Upper lobe of right lung (tissue), 1 donor: ENCODE results near the gene ZNF70. TPM values are rescaled to one million over a fixed set of nuclear protein-coding genes. Genes with fewer than 3 reads are reported as not detected.

ENCODE experiments used
- ATAC-seq: fragments of 200-7000 bp; cut with Tn5 transposase; one replicate; pipeline ENCODE4 v1.9.1; 2020; ENCODE audit warnings: mild to moderate bottlenecking, moderate library complexity
- DNase-seq: peaks from one replicate; pipeline ENCODE4 v3.0.0-alpha.2; 2020
- H3K27ac ChIP-seq: fragments of 200-600 bp; one replicate; pipeline ENCODE4 v1.8.0; 2022
- H3K27me3 ChIP-seq: fragments of 200-600 bp; one replicate; pipeline ENCODE4 v1.8.0; 2022; ENCODE audit warnings: mild to moderate bottlenecking
- H3K36me3 ChIP-seq: fragments of 200-600 bp; one replicate; pipeline ENCODE4 v1.8.0; 2022
- H3K4me1 ChIP-seq: fragments of 200-600 bp; one replicate; pipeline ENCODE4 v1.8.0; 2022
- H3K4me3 ChIP-seq: fragments of 200-600 bp; one replicate; pipeline ENCODE4 v1.8.0; 2022; ENCODE audit warnings: mild to moderate bottlenecking
- H3K9me3 ChIP-seq: fragments of 200-600 bp; one replicate; pipeline ENCODE4 v1.8.0; 2022
- CTCF ChIP-seq: fragments of 200-600 bp; IDR thresholded peaks from one replicate; pipeline ENCODE4 v1.8.0; 2022; ENCODE audit warnings: antibody characterized with exemption
- intact Hi-C: fragments of 100-400 bp; cut with DNase I; formaldehyde crosslinking; loops from one replicate; pipeline ENCODE4 v1.11.0; 2022
- total RNA-seq: library from RNA; stranded (reverse); fragmentation: NEBNext Ultra II Directional; extraction: Animal tissue kit (Norgen Biotek cat#: 25700); gene quantifications from one replicate; pipeline ENCODE4 v1.2.1, GENCODE V29; 2021
- donor health status: DM: no; HTN: yes; CAD: no; lungs with severe emphysema.

The ZNF70 gene
- total RNA-seq, 1 donor from 2014 or later: 6.1 TPM

- Histone ChIP-seq H3K4me3 (no peak overlapping the region), H3K27ac (no peak overlapping the region), H3K9me3 (no peaks in the 10 kb centered on the region), H3K4me1 (peaks cover 7% of the 10 kb centered on the region), H3K27me3 (no peaks in the 10 kb centered on the region), H3K36me3 (no peaks in the 10 kb centered on the region)
- DNase-seq (no peak), ATAC-seq (no peak)
- no peak for TF ChIP-seq CTCF
- intact Hi-C loops: no loop called here
These were observed 30.7 kb upstream of the ZNF70 start for GRCh38 chr22:23781511-23782183.

GRCh38 chr22:23781065-23781464, 30.2 kb upstream of the ZNF70 start:
- H3K9me3 ChIP-seq: no peaks in the 10 kb centered on the region
- H3K36me3 ChIP-seq: no peaks in the 10 kb centered on the region
- no peaks in the 10 kb centered on the region for H3K27me3 ChIP-seq
- no peak overlapping the region for H3K27ac ChIP-seq
- no peak overlapping the region for H3K4me3 ChIP-seq
- intact Hi-C loops: no loop called here
- ATAC-seq (no peak), DNase-seq (no peak)
- no peak for TF ChIP-seq CTCF
- H3K4me1 ChIP-seq: peaks cover 1% of the 10 kb centered on the region

GRCh38 chr22:23780146-23780748, 29.3 kb upstream of the ZNF70 start:
- Histone ChIP-seq H3K4me1 (no peaks in the 10 kb centered on the region), H3K9me3 (no peaks in the 10 kb centered on the region), H3K4me3 (no peak overlapping the region), H3K36me3 (no peaks in the 10 kb centered on the region), H3K27ac (no peak overlapping the region), H3K27me3 (no peaks in the 10 kb centered on the region)
- no peak for DNase-seq
- intact Hi-C loops: no loop called here
- no peak for ATAC-seq
- no peak for TF ChIP-seq CTCF

- Histone ChIP-seq H3K4me1 (no peaks in the 10 kb centered on the region), H3K4me3 (no peak overlapping the region), H3K27me3 (no peaks in the 10 kb centered on the region), H3K9me3 (no peaks in the 10 kb centered on the region), H3K27ac (no peak overlapping the region), H3K36me3 (no peaks in the 10 kb centered on the region)
- intact Hi-C loops: loop anchor here (10.0 kb wide), 1 partner anchor 65 kb away; no protein-coding TSS in a partner anchor
- no peak for DNase-seq
- TF ChIP-seq CTCF: no peak
- no peak for ATAC-seq
These were observed 28.8 kb upstream of the ZNF70 start for GRCh38 chr22:23779731-23780130.

- no peak for DNase-seq
- no peak overlapping the region for H3K4me3 ChIP-seq
- intact Hi-C loops: loop anchor here (10.0 kb wide), 1 partner anchor 66 kb away; no protein-coding TSS in a partner anchor
- no peak for TF ChIP-seq CTCF
- H3K9me3 ChIP-seq: no peaks in the 10 kb centered on the region
- ATAC-seq: no peak
- H3K4me1 ChIP-seq: no peaks in the 10 kb centered on the region
- H3K27me3 ChIP-seq: no peaks in the 10 kb centered on the region
- H3K27ac ChIP-seq: no peak overlapping the region
- H3K36me3 ChIP-seq: no peaks in the 10 kb centered on the region
These were observed 28.2 kb upstream of the ZNF70 start for GRCh38 chr22:23779083-23779482.
